Activated T-helper 9 cell treated with anti-CD3 and anti-CD28 coated beads, Interleukin-2, amount 50 U/mL, for 16 hours (primary cell): Measurements from ENCODE around the gene GDNF.

ENCODE experiments used
- DNase-seq: peaks from one replicate; pipeline ENCODE4 v3.0.0-alpha.2; 2020; ENCODE audit warnings: low read depth

GDNF gene

DNA sequence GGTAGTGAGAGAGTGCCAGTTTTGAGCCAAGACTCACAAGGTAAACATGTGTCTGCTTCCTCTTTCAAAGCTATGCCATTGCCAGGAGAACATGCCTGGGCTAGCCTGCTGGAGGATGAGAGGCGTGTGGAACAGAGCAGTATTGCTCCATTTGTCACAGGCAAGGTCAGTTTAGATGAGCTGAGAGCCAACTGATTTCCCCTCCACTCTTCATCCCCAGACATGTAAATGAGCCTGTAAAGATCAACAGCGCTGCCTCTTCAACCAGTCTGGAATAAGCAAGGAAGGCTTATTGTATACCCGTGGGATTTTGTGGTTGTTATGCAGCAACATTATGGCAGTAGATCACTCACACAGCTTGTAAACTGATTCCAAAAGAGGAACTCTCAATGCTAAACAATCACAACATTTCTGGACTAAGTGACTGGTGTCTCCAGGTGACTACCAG is 8.2 kb upstream of the GDNF start:
- DNase-seq = no peak

GRCh38 chr5:37846786-37847310 is 7.0 kb upstream of the GDNF start:
- no peak for DNase-seq

- DNase-seq = no peak
These were observed 4.2 kb upstream of the GDNF start for GRCh38 chr5:37844009-37844408.

DNA sequence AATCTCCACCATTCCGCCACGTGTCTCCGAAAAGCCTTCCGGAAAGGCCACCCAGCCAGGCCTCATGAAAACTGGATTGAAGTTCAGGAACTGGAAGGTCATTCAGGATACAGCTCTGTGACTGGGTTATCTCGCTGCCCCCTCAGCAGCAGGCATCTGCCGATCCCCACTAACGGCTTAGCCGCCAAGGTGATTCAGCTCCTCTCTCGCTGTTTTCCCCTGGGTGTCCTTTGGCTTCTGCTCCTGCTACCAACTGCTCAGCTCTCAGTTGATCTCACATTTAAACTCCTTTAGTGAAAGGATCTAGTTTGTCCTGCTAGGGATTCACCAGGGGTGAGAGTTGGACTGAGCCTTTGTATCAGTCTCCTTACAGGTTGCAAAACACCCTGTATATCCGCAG is 2.2 kb upstream of the GDNF start:
- no peak for DNase-seq

DNA sequence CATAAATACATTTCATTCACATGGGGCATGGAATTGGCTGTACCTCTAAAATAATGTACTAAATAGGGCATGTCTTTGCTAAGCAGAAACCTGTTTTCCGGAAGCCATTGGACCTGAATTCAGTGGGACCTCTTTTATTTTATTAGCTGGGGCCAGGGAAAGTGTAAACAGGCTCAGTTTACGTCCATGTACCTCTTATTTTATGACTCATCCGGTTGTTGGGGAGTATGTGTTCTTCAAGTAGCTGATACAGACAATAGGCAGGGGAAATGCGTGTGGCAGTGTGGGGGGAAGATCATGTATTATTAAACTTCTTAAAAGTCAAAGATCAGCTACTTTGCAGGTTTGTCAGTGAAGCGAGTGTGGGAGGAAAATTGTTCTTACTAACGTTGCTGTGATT is 1.4 kb upstream of the GDNF start:
- DNase-seq = no peak

GRCh38 chr5:37840053-37841034 is 503 bp upstream of the GDNF start:
- DNase-seq = no peak

GRCh38 chr5:37838933-37839341 is 904 bp downstream of the GDNF start:
- no peak for DNase-seq

GRCh38 chr5:37838152-37838932 is 1.5 kb downstream of the GDNF start:
- no peak for DNase-seq

GRCh38 chr5:37837414-37838032 is 2.3 kb downstream of the GDNF start:
- DNase-seq = no peak

DNA sequence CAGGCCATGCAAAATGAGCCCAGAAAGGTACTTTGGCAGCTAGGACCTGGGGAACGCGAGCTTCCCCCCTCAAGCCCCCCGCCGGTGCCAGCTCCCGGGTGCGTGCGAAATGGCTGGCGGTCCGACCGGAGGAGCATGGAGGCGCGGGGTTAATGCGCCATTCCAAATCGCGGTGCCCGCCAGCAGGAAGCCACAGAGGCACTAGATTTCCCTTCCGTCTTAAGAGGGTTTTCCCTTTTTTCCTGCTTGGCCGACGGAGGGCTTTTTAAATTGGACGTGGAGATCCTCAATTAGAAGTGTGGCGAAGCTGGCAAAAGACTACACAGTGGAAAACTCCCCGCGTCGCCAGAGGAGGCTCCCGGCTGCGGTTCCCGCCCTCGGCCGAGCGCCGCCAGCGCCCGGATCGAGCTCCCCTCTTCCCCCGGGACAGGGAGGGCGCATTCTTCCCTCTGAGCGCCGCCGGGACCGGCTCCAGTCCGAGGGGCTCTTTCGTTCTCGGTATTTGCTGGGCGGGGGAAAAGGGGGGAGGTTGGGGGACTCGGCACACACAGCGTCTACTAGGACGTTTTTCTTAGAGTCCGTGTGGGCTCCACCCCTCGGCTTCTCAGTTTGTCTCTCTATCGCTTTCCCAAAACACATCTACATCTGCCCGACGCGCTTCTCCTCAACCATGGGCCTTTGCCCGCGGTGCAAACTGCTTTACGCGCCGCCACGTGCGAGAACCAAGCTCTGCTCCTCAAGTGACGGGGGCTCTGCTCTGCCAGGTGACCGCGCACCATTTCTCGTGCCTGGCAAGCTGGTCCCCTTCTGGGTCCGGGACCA is 3.0 kb downstream of the GDNF start:
- DNase-seq = no peak

- no peak for DNase-seq
These were observed 3.6 kb downstream of the GDNF start for GRCh38 chr5:37836235-37836591.

DNA sequence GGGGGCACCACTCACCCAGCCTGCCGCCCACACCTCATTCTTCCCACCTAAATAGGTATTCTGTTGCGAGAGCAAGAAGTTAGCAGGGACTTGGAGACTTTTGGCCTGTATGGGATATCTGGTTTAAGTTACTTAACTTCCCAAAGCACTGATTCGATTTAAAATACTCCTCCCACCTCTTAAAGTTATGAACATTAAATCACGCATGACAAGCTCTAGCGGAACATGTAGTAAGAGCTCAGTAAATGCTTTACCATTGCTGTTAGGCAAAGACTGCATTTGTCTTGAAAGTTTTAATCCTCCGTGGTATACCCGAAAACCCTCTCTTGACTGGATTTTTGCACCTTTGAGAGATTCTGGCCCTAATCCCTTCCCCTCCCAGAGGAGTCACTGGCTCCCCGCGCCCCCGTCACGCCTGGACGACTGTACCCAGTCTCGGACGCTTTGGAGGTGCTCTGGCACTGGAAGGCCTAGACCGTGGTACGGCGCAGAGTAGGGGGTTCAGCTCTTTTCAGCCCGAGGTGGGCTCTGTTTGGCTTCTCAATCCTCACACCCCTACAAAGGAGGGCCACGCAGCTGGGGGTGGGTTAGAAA is 4.4 kb downstream of the GDNF start:
- DNase-seq = no peak

DNA sequence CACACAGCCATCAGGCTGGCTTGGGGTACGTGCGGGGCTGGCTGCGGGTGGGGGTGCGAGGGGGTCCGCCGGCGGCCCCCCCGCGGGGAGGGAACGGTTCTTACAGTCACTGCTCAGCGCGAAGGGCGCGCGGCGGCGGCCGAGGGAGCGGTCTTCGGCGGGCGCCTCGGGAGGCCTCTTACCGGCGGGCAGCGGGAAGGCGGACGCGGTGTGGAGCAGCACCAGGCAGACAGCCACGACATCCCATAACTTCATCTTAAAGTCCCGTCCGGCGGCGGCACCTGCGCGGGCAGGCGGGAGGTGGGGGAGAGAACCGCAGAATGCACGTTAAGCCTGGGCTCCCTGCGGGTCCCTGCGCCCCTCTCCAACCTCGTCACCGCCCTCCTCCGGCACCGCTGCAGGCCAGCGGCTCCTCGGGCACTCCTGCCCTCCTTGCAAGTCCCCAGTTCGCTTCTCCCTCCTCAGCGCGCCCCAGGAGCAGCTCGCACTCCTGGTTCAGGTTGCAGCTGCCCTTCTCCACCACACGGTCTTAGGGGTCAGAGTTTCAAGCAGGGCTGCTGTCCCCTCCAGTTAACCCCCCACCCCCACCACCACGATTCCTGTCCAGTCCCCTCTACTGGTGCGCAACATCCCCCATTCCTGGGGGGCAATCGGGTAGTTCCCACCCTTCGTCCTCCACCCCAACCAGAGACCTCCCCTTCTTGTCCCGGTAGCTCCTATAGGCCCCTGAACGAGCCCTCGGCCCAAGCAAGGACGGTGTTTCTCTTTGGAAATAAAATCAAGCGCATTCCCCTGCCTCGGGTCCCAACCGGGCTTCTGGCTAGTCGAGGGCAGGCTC is 5.1 kb downstream of the GDNF start:
- DNase-seq = no peak

GRCh38 chr5:37833990-37834389 is 5.9 kb downstream of the GDNF start:
- DNase-seq = no peak

DNA sequence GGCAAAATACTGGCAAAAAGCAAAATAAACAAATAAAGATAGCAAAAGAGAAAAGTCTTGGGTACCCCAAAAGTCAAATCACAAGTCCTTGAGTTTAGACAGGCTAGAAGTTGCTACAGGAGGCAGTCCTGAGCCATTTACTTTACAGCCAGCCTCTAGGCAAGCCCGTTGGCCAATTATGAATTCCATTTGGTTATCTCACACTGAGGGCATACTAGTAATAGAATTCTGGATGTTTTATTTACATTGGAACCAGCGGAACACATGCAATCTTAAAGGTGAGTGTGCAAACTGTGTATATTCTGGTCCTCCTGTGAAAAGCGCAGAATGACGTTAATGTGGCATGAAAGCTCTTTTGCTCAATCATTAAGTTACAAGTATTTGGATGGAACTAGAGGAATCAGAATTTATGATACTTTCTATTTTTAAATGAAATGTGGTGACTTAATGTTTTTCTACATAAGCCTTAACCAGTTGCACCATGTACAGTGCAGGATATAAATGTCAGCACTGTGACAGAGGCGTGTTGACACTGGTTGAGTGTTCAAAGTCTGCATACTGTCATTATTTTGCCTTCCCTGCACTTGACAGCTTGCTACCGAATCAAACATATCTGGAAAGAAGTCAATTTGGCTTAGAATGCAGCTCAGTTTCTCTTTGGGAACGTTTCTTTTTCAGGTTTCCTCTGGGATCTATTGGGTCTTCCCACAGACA is 7.9 kb downstream of the GDNF start:
- DNase-seq = no peak

DNA sequence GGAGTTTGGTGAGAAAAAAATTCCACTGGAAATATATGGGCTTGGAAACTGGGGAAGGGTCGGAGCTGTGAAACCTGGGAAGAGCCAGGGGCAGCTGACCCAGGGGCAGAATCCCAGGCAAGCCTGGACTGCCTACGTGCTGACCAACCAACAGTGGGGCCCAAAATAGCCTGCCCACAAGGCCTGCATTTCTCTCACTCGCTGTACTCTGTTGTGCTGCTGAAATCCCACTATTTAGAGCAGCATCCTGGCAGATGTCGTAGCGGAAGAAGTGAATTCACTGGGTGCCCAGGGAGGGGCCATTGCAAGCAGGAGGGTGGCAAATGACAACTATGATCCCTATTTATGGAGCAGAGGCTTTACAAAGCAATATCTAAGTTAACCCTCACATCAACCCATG is 9.5 kb downstream of the GDNF start:
- no peak for DNase-seq

DNA sequence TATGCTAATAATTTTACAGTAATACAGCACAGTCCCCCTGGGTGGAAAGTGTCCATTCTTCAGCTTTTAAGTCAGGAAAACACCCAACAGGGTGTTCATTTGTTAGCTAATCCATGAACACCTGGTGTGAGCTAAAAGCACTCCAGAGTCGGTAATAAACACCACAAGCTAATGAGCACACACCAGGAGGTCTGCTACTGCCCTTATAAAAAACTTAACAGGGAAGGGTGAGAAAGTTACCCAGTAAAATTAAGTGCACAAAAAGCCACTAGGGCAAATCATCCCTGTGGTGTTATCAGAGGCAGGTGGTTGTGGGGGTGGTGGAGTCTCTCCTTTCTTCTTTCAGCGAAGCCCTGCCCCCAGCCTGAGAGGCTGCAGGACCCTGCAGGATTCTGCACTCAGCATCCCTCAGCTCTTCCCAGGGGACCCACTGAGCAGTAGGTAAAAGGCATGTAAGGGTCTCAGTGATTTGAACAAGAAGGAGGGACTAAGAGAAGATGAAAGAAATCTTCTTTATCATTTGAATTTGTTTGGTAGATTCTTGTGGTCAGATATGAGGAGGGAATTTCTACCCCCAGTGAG is 14.4 kb downstream of the GDNF start:
- DNase-seq = no peak

GRCh38 chr5:37823433-37824152 is 16.2 kb downstream of the GDNF start:
- no peak for DNase-seq

DNA sequence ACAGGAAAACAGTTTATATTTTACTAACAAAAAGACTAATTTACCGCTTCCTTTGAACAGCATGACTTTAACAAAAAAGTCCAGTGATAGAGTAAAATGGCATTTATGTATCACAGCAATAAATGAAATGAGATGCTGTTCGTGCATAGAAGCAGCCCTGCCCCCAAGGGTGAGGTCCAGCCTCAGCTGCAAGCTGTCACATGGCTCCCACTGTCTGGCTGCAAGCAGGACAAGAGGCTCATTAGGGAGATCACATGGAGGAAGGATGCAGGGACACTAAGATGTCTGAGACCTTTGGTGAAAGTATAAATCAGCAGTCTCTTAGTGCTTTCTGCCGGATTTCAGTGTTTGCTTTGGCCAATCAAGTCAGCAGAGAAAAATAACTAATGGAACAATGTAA is 23.0 kb downstream of the GDNF start:
- no peak for DNase-seq
